ENCODE results near the gene LY6G6F.

LY6G6F gene

GRCh38 chr6:31692886-31693285, 13.8 kb upstream of the LY6G6F start:
- H3K36me3 ChIP-seq (replicated peaks; ENCODE audit: insufficient read depth, low read length) = no peaks in the 10 kb centered on the region
- DNase-seq = no peak
- TF ChIP-seq CTCF (IDR thresholded peaks at IDR 0.05; ENCODE audit: low read length) = no peak
- TF ChIP-seq EZH2phosphoT487 (IDR thresholded peaks at IDR 0.05; ENCODE audit: low read length) = no peak
- TF ChIP-seq EZH2 (optimal IDR thresholded peaks at IDR 0.05; ENCODE audit: low read depth, low read length) = no peak

GRCh38 chr6:31693535-31693934, 13.1 kb upstream of the LY6G6F start:
- TF ChIP-seq EZH2phosphoT487 (IDR thresholded peaks at IDR 0.05; ENCODE audit: low read length) (no peak), CTCF (IDR thresholded peaks at IDR 0.05; ENCODE audit: low read length) (no peak), EZH2 (optimal IDR thresholded peaks at IDR 0.05; ENCODE audit: low read depth, low read length) (no peak)
- Histone ChIP-seq H3K27me3 (replicated peaks; ENCODE audit: insufficient read depth, low read length) (no peaks in the 10 kb centered on the region), H3F3A (ENCODE audit: insufficient read depth, low read length) (no peaks in the 10 kb centered on the region), H3K9ac (ENCODE audit: low read length) (no peak overlapping the region), H3K9me3 (replicated peaks; ENCODE audit: insufficient read depth, low read length) (no peaks in the 10 kb centered on the region), H4K20me1 (ENCODE audit: insufficient read depth, low read length) (no peaks in the 10 kb centered on the region), H3K79me2 (ENCODE audit: low read length) (0 out of 2 replicates have a peak, but pooled peaks cover 5% of the 10 kb centered on the region), H3K4me2 (ENCODE audit: low read depth, low read length) (no peak overlapping the region), H2AFZ (ENCODE audit: low read length) (no peak overlapping the region), H3K9me2 (replicated peaks; ENCODE audit: insufficient read depth, low read length) (no peaks in the 10 kb centered on the region), H3K4me1 (ENCODE audit: low read length) (no peaks in the 10 kb centered on the region), H3K4me3 (ENCODE audit: low read length) (no peak overlapping the region), H3K36me3 (replicated peaks; ENCODE audit: insufficient read depth, low read length) (no peaks in the 10 kb centered on the region), H3K27ac (ENCODE audit: low read length) (no peak overlapping the region)
- DNase-seq = no peak

More at GRCh38 chr6:31692886-31693285, 13.8 kb upstream of the LY6G6F start:
- Histone ChIP-seq H3F3A (ENCODE audit: insufficient read depth, low read length) (no peaks in the 10 kb centered on the region), H3K9ac (ENCODE audit: low read length) (no peak overlapping the region), H2AFZ (ENCODE audit: low read length) (no peak overlapping the region), H3K27me3 (replicated peaks; ENCODE audit: insufficient read depth, low read length) (no peaks in the 10 kb centered on the region), H3K79me2 (ENCODE audit: low read length) (0 out of 2 replicates have a peak, but pooled peaks cover 5% of the 10 kb centered on the region), H3K27ac (ENCODE audit: low read length) (no peak overlapping the region), H3K4me2 (ENCODE audit: low read depth, low read length) (no peak overlapping the region), H4K20me1 (ENCODE audit: insufficient read depth, low read length) (no peaks in the 10 kb centered on the region), H3K4me3 (ENCODE audit: low read length) (no peak overlapping the region), H3K9me2 (replicated peaks; ENCODE audit: insufficient read depth, low read length) (no peaks in the 10 kb centered on the region), H3K4me1 (ENCODE audit: low read length) (no peaks in the 10 kb centered on the region), H3K9me3 (replicated peaks; ENCODE audit: insufficient read depth, low read length) (no peaks in the 10 kb centered on the region)

- no peak overlapping the region for H3K27ac ChIP-seq (ENCODE audit: low read length)
- H3K27me3 ChIP-seq (replicated peaks; ENCODE audit: insufficient read depth, low read length) = no peaks in the 10 kb centered on the region
- no peaks in the 10 kb centered on the region for H3K36me3 ChIP-seq (replicated peaks; ENCODE audit: insufficient read depth, low read length)
- no peak overlapping the region for H3K9ac ChIP-seq (ENCODE audit: low read length)
- H3F3A ChIP-seq (ENCODE audit: insufficient read depth, low read length) = peaks cover 2% of the 10 kb centered on the region; the same call in 1 of the 2 replicates
- TF ChIP-seq EZH2phosphoT487 (IDR thresholded peaks at IDR 0.05; ENCODE audit: low read length) = no peak
- no peak for TF ChIP-seq CTCF (IDR thresholded peaks at IDR 0.05; ENCODE audit: low read length)
- no peak for TF ChIP-seq EZH2 (optimal IDR thresholded peaks at IDR 0.05; ENCODE audit: low read depth, low read length)
- no peaks in the 10 kb centered on the region for H3K9me3 ChIP-seq (replicated peaks; ENCODE audit: insufficient read depth, low read length)
- H3K9me2 ChIP-seq (replicated peaks; ENCODE audit: insufficient read depth, low read length) = no peaks in the 10 kb centered on the region
- no peak overlapping the region for H3K4me2 ChIP-seq (ENCODE audit: low read depth, low read length)
- no peak overlapping the region for H2AFZ ChIP-seq (ENCODE audit: low read length)
- no peak for DNase-seq
- no peaks in the 10 kb centered on the region for H4K20me1 ChIP-seq (ENCODE audit: insufficient read depth, low read length)
- H3K4me1 ChIP-seq (ENCODE audit: low read length) = 0 out of 2 replicates have a peak, but pooled peaks cover 6% of the 10 kb centered on the region
- no peak overlapping the region for H3K4me3 ChIP-seq (ENCODE audit: low read length)
- peaks cover 33% of the 10 kb centered on the region for H3K79me2 ChIP-seq (ENCODE audit: low read length)
Observed at GRCh38 chr6:31697555-31697954, 9.1 kb upstream of the LY6G6F start.

All from MM.1S (cell line).